GM21723 (cell line): ENCODE measurements around the gene NT5C.

Experiments used
- ATAC-seq: cut with Tn5 transposase; IDR thresholded peaks from one replicate; pipeline ENCODE4 v1.9.1; 2021; ENCODE audit warnings: mild to moderate bottlenecking, moderate library complexity; ENCODE audit not compliant: unreplicated experiment

NT5C gene

DNA sequence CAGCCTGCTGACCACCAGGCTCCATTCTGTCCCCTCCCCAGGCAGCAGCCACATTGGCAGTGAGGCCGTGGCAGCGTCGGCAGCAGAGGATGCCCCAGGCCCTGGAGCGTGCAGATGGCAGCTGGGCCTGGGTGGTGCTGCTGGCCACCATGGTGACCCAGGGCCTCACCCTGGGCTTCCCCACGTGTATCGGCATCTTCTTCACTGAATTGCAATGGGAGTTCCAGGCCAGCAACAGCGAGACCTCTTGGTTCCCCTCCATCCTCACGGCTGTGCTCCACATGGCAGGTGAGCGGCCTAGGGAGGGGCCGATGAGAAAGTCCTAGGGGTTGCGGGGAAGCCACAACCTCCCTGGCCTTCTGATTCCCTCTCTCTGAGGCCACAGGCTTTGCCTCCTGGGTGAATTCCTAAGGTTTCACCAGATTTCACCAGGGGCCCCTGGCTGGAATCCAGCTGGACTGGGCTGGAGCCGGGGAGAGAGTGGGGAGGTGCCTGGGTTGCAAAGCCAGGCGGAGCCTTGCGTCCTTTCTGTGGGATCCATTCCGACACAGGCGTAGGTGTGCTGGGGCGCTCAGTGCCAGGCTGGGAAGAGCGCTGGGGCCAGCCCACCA is 37.9 kb downstream of the NT5C start:
- no peak for ATAC-seq

DNA sequence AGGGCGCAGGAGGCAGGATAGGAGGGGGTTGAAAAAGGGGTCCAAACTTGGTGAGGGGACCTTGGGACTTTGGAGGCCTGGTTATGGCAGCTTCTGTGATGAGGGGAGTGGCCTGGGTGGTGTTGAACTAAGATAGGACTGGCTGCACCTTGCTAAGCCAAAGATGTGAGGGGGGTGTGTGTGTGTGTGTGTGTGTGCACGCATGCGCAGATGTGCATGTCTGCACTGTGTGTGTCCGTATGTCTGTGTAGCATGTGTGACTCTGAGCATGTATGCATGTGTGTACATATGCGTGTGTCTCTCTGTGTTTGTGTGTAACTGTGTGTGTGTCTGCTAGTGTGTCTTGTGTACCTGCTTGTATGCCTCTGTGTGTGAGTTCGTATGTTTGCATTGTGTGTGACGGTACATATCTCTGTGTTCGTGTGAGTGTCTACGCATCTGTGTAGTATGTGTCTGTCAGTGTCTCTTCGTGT is 39.7 kb downstream of the NT5C start:
- no peak for ATAC-seq

DNA sequence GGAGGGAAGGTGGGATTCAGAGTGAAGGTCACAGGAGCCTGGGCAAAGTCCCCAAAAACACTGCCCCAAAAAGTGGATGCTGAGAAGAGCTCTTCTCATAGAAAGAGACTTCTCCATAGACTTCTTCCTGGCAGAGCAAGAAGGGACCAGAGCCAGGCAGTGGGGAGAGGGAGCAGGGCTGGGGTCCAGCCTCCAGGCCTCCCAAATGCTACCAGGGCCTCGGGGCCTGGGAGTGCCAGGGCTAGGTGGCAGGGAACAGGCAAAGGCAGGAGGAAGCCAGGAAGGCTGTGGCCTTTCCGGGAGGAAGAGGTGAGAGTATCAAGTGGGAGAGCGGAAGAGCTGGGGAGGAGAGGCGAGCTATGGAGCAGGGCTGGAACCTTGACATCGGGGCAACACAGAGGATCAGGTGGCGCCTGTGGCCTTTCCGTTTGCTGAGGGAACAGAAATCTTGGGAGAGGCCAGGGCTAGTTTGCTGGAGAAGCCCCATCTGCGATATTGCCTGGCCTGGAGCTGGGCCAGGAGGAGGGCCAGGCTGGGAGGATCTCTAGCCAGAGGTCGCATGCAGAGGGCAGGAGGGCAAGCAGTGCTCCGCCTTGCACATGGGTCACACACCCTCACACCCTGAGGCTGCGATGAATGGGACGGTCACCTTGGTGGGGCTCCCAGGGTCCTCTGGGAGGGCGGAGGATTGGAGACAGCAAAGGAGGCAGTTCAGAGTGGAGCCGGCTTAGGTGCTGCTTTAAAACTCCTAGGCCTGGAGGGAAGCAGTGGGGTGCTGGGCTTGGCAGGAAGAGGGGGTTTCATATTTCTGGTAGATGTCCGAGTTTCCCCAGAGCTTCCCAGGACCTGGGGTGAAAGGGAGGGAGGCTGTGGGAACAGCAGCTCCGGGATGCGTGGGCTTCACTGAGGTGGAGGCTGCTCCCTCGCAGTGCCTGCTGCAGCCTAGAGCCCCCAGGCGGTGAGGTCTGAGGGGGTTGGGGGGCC is 40.4 kb downstream of the NT5C start:
- ATAC-seq = no peak

DNA sequence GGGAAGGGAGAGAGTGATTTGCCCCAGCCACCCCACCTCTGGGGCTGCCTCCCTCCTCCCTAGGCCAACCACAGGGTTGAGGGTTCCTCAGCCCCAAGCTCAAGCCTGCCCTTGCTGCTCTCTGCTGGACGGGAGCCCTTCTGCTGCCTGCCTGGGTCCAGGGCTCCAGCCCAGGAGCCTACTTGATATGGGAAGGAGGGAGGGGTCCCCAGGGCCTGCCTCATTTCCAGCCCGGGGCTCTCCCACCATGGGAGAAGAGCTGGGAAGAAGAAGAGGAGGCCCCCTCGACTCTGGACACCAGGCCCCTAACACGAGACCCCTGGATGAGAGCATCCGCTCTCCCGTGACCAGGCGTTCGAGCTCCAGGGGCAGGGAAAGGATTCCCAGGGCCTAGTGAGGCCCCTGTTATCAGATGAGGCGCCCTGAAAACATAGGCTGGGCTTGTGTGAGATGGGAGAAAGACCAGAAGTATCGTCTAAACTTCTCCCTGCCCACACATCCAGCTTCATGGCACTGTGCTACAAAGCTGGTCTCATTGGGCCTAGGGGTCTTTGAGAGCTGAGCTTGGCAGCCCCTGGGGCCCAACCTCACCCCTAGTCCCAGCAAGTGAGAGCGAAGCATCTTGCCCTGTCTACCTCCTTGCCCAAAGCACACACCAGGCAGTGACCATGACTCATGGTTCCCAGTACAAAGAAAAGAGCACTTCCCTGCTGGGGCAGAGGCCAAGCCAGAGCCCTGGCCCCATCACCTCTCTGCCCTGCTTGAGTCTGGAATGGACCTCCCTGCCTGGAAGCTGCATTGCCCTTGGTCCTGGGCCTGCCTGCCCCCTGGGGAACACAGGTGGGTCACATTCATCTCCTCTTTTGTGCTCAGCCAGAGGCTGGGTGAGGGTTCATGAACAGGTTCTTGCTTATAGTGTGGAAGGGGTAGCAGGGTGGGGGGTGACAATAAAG is 42.8 kb downstream of the NT5C start:
- ATAC-seq = no peak

DNA sequence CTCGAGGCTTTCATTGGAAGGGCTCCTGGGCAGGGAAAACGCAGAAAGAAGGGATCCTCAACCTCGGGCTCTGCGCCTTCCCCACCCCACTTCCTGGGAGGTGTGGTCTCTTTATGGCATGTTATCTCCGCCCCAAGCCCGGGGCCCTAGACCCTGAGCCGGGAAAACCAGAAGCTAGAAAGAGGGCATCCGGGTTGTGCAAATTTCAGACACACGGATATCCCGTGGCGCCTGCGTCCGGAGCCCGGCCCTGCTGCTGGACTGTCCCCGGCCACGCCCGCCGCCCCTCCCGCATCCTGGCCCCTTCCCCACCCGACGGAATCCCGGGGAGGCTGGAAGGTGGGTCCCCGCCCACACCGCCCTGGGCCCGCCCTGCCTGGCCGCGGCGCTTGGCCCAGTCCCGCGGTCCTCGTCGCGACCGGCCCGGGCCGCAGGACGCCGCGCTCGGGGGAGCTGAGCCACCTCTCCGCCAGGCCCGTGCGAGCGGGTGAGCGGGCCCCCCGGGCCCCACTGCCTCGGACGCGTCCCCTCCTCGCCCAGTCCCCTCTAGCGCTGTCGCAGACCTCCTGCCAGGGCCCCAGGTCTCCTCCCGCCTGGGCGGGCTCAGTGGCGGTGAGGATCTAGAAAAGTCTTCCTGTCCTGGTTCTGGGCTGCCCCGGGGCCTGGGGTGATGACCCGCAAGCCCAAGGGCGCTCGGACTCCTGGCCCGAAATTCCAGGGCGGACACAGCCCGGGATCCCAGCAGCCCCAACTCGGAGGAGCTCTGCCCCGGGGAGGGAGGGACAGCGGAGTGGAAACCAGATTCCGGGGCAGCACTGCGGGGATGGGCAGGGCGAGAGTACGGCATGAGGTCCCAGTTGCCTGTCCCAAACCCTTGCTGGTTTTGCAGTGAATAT is 43.7 kb downstream of the NT5C start, which contains the start of gene SLC16A5:
Gene SLC16A5 (plus strand): TSS at position 397 of the 896 bp plus-strand sequence. CDS start 5,683 bp downstream, outside the sequence.
- peak; percentile 72 for ATAC-seq

DNA sequence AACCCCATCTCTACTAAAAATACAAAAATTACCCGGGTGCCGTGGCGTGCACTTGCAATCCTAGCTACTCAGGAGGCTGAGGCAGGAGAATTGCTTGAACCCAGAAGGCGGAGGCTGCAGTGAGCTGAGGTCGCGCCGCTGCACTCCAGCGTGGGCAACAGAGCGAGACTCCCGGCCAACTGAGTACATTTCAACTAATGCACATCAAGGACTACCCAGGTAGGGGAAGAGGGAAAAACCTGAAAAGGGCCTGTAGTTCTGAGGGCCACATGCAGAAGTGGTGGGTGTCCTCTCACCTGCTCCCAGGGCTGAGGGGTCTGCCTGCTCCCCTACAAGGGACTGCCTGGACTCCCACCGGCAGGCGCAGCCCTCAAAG is 44.4 kb downstream of the NT5C start:
- ATAC-seq = peak; percentile 12

DNA sequence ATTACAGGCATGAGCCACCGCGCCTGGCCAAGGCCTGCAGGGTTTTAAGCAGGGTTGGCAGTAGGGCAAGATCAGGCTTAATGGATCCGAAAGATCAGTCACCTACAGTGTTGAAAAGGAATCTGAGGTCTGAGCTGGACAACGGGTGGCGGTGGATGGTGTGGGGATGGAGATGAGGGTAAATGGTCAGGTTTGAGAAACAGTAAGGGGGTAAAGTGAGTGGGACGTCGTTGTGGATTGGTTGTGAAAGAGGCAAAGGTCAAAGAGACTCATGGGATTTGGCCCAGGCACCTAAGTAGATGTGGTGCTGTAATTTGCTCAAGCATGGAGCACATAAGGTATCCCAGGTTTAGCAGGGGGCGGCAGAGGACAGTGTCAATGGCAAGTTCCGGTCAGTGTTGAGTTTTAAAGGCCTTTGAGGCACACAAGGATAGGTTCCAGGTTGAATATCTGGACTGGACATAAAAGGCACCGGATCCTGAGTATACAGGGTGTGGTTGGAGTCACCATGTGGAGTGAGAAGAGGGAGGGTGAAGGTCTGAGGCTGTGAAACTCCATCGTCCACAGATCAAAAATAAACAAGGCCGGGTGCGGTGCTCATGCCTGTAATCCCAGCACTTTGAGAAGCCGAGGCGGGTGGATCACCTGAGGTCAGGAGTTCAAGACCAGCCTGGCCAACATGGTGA is 44.9 kb downstream of the NT5C start:
- no peak for ATAC-seq

DNA sequence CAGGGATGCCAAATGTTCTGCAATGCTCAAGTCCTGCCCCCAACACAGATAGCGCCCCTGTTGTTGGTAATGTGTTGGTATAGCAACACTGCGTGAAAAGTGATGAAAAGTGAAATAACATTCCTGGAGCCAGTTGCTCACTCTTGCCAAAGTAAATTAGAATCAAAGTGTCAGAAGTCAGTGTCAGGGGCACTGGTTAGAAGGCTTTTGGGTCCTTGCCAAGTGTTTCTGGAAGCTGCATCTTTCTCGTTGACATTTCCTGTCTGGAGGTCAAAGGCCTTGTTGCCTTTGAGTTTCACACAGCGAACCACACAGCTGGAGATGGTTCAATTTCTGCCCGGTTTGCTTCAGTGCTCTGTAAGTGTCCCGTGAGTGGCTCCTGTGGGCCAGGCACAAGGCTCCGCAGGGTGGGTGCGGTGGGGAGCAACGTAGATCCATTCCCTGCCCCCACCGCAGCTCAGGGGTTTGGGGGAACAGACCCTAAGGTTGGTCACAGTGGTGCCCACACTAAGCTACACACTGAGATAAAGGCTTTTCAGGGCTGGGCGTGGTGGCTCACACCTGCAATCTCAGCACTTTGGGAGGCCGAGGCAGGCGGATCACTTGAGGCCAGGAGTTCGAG is 47.4 kb downstream of the NT5C start:
- ATAC-seq = no peak

DNA sequence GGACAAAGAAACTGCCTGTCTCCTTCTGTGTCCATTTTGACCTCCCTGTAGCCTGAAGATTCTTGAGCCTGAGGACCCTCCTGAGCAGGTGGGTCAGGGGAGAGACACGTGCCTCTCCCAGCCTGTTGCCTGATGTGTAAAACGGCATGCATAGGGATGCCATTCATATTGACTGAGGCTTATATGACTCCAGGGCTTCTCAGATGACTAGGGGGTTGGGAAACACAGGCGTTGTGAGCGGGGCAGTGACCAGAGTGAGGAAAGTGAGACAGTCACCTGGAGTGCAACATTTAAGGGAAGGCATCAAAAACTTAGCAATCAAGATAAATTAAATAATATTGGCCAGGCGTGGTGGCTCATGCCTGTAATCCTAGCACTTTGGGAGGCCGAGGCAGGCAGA is 48.9 kb downstream of the NT5C start:
- no peak for ATAC-seq

DNA sequence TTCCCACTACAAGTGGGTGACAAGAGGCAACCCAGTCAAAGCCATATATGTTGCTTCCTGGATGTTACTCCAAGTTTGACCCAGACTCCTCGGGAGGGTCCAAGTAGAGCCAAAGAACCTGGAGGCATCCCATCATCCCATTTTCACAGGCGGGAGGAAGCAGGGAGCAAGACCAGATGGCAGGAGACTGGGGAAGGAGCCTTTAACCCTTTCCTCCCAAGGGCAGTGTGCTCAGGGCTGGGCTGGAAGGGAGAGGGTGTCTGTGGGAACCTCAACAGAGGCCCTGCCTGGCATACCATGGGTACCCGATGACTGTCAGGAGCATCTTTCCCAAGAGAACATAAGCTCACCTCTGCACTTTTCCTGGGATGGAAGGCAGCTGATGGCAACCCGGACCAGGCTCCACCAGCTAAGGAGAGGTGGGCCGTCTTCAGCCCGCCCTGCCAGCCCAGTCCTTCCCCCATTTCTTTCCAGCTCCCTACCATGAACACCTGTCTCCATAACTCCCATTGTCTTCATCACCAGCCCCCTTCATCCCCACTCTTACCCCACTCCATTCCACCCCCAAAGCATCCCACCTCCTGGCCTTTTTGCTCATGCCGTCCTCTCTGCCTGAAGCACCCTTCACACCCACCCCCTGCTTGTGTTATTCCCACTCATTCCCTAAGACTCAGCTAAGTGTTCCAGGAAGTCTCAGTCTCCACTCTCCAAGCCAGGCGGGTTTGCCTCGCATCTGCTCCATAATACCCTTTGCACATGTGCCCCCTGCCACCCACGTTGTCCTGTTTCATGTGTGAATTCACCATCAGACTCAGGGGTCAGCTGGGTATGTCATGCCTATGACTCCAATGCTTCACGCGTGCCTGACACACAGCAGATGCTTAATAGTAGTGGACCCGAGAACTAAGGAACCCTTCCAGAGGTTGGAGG is 49.7 kb downstream of the NT5C start:
- ATAC-seq = no peak
